Adrenal gland (tissue), 12 donors: Measurements from ENCODE around the gene CNGB1. TPM values are rescaled to one million over a fixed set of nuclear protein-coding genes. Genes with fewer than 3 reads are reported as not detected.
"Not testable (repeated sequence)": the region's sequence is repeated elsewhere in the genome, so short reads cannot be mapped to it uniquely, and the experiment has no call there.

Experiments
- DNase-seq, 7 donors: peaks; one replicate each; pipeline ENCODE4 v3.0.0-alpha.2; 2019 to 2020
- H3K27ac ChIP-seq, 5 donors: fragments of 200-600 bp; sonication (generic) in 4 of 5; 1 replicate in 3 of 5; 2 replicates in 2 of 5; pipeline versions ENCODE4 v1.5.1 to v1.8.0; 2016 to 2020; ENCODE audit warnings: mild to moderate bottlenecking in 1 of 5
- H3K27me3 ChIP-seq: fragments of 200-600 bp; 2 replicates; pipeline ENCODE4 v1.8.0; 2021
- H3K36me3 ChIP-seq, 2 donors: fragments of 200-600 bp; replicated peaks in 1 of 2; 1 replicate in 1 of 2; 2 replicates in 1 of 2; pipeline versions ENCODE4 v1.5.1 to v1.8.0; 2018 to 2022
- H3K4me1 ChIP-seq, 2 donors: fragments of 200-600 bp; replicated peaks in 1 of 2; 1 replicate in 1 of 2; 2 replicates in 1 of 2; pipeline versions ENCODE4 v1.5.1 to v1.8.0; 2018 to 2021
- H3K4me3 ChIP-seq, 4 donors: fragments of 200-600 bp; sonication (generic) in 3 of 4; one replicate each; pipeline ENCODE4 v1.5.1; 2016 to 2018
- H3K9me3 ChIP-seq, 3 donors: fragments of 200-600 bp; sonication (generic) in 1 of 3; replicated peaks in 1 of 3; 1 replicate in 2 of 3; 2 replicates in 1 of 3; pipeline versions ENCODE4 v1.5.1 to v1.8.0; 2016 to 2021
- CTCF ChIP-seq, 6 experiments: fragments of 450-650 bp in 4 of 6; fragments of 200-600 bp in 2 of 6; sonication (generic) in 1 of 6; IDR thresholded peaks; 1 replicate in 5 of 6; 2 replicates in 1 of 6; pipeline versions ENCODE4 v1.5.1 to v1.8.0; 2016 to 2021; ENCODE audit warnings: antibody characterized with exemption in 6 of 6, mild to moderate bottlenecking in 2 of 6, moderate library complexity in 1 of 6
- POLR2A ChIP-seq, 2 donors: fragments of 450-650 bp; IDR thresholded peaks; one replicate each; pipeline ENCODE4 v1.6.1; 2017; ENCODE audit warnings: antibody characterized with exemption in 2 of 2, mild to moderate bottlenecking in 2 of 2, moderate library complexity in 1 of 2
- WGBS, 4 donors: extraction: QIAGEN DNeasy Blood & Tissue Kit in 2 of 4; methylation state at CpG; one replicate each; pipeline versions ENCODE4 v1.1.5 to v1.1.7; 2013 to 2017; 5-methylcytosine and 5-hydroxymethylcytosine counted together
- intact Hi-C, 2 donors: fragments of 100-400 bp; cut with DNase I; formaldehyde crosslinking; loops; one replicate each; pipeline versions ENCODE4 v1.14.1 to v1.15.0; 2022 to 2023
- polyA plus RNA-seq, 3 donors: library from polyadenylated mRNA; stranded (reverse); fragments of 200-250 nt in 2 of 3; fragments of 350-450 nt in 1 of 3; fragmentation: Illumina TruSeq in 1 of 3; extraction: RNeasy Lipid Tissue Mini Kit (QIAGEN cat#74804) in 1 of 3; gene quantifications; one replicate each; pipeline ENCODE4 v1.2.3, GENCODE V29; 2013 to 2014
- total RNA-seq, 9 donors: library from RNA; depleted of rRNA in 4 of 9; stranded (reverse); fragments of >200 nt in 4 of 9; fragments of 120-200 nt in 1 of 9; fragmentation: NEBNext Ultra II Directional in 1 of 9; extraction: Animal tissue kit (Norgen Biotek cat#: 25700) in 1 of 9; gene quantifications; one replicate each; pipeline versions ENCODE4 v1.1.0 to v1.2.4, GENCODE V29; 2013 to 2023
- donor health status: healthy with polysubstance abuse.
- donor health status: Bipolar disorder and iron deficiency.
- donor health status: DM: yes; HTN: yes; CAD: no.
- donor health status: DM: no; HTN: no; CAD: no.
- donor health status: DM: no; HTN: no; CAD: no.
- donor health status: DM: yes; HTN: yes; CAD: no.

CNGB1 gene
- total and polyA plus RNA-seq, 12 donors, result 0.67 to 2.4 (median 1.5) TPM; not detected in 5

DNA sequence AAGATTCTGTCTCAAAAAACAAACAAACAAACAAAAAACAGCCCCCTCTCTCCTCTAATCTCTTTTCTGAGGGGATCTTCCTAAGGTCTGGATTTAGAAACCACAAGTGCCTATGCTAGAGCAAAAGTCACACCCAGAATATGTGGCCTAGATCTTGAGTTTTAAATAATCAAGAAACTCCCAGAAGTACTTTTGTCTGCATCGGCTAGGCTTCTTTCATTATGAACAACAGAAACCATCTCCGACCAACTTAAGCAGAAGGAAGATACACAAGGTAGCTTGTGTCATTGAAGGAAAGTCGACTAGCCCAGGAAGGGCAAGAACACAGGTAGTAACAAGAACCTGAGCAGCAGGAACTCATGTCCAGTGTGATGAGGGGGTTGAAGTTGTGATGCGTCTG is 94.7 kb downstream of the CNGB1 start:
- H3K36me3 ChIP-seq, result no peaks in the 10 kb centered on the region
- TF ChIP-seq CTCF (IDR thresholded peaks at IDR 0.05), result no peak
- TF ChIP-seq POLR2A (IDR thresholded peaks at IDR 0.05), result no peak
- WGBS, 4 donors, result 75 to 87% (median 81%) methylated on average over 4 of the region's 4 CpGs
- no peak for DNase-seq
- no peaks in the 10 kb centered on the region for H3K4me1 ChIP-seq
- H3K4me3 ChIP-seq, result no peak overlapping the region
- intact Hi-C loops, result no loop called here
- H3K27me3 ChIP-seq, result peaks cover 10% of the 10 kb centered on the region
- H3K27ac ChIP-seq, result no peak overlapping the region
- H3K9me3 ChIP-seq, result no peaks in the 10 kb centered on the region

GRCh38 chr16:57875347-57875746 is 95.6 kb downstream of the CNGB1 start:
- Histone ChIP-seq H3K27me3 (peaks cover 5% of the 10 kb centered on the region), H3K36me3 (no peaks in the 10 kb centered on the region), H3K9me3 (no peaks in the 10 kb centered on the region), H3K4me1 (no peaks in the 10 kb centered on the region), H3K4me3 (no peak overlapping the region), H3K27ac (no peak overlapping the region)
- TF ChIP-seq CTCF (IDR thresholded peaks at IDR 0.05), result no peak
- no peak for TF ChIP-seq POLR2A (IDR thresholded peaks at IDR 0.05)
- WGBS, 4 donors, result 62 to 82% (median 75%) methylated on average over 5 of the region's 5 CpGs
- DNase-seq, result no peak
- intact Hi-C loops, result no loop called here

- intact Hi-C loops, result no loop called here
- Histone ChIP-seq H3K4me1 (no peaks in the 10 kb centered on the region), H3K9me3 (no peaks in the 10 kb centered on the region), H3K27me3 (no peaks in the 10 kb centered on the region), H3K27ac (no peak overlapping the region), H3K36me3 (no peaks in the 10 kb centered on the region), H3K4me3 (no peak overlapping the region)
- no peak for TF ChIP-seq POLR2A (IDR thresholded peaks at IDR 0.05)
- 24 to 43% (median 31%) methylated on average over 11 of the region's 11 CpGs for WGBS, 4 donors
- DNase-seq, result no peak
Observed at GRCh38 chr16:57873218-57873617, 97.7 kb downstream of the CNGB1 start.

GRCh38 chr16:57872764-57873163 is 98.2 kb downstream of the CNGB1 start:
- WGBS, 4 donors, result 85 to 91% (median 88%) methylated on average over 12 of the region's 12 CpGs
- intact Hi-C loops, H3K9me3 ChIP-seq, DNase-seq, H3K36me3 ChIP-seq, H3K27me3 ChIP-seq, H3K4me3 ChIP-seq, H3K27ac ChIP-seq, H3K4me1 ChIP-seq: not testable (repeated sequence)

GRCh38 chr16:57871456-57871855 is 99.5 kb downstream of the CNGB1 start:
- Histone ChIP-seq H3K4me1 (no peaks in the 10 kb centered on the region), H3K9me3 (no peaks in the 10 kb centered on the region), H3K4me3 (no peak overlapping the region), H3K27me3 (no peaks in the 10 kb centered on the region), H3K27ac (no peak overlapping the region), H3K36me3 (no peaks in the 10 kb centered on the region)
- intact Hi-C loops, result no loop called here
- TF ChIP-seq CTCF (IDR thresholded peaks at IDR 0.05) (no peak), POLR2A (IDR thresholded peaks at IDR 0.05) (no peak)
- no peak for DNase-seq
- 68 to 85% (median 81%) methylated on average over 1 of the region's 1 CpG for WGBS, 4 donors
